Peyer's patch (tissue), 4 donors: ENCODE measurements around the gene CCDC117.

Experiments
- CTCF ChIP-seq, 6 experiments: fragments of 450-650 bp in 4 of 6; fragments of 200-600 bp in 2 of 6; sonication (generic) in 1 of 6; IDR thresholded peaks; one replicate each; pipeline ENCODE4 v1.5.1; 2017 to 2019; ENCODE audit warnings: antibody characterized with exemption in 6 of 6, mild to moderate bottlenecking in 3 of 6, moderate library complexity in 1 of 6
- POLR2A ChIP-seq, 2 donors: fragments of 450-650 bp; IDR thresholded peaks; one replicate each; pipeline ENCODE4 v1.5.1; 2017; ENCODE audit warnings: antibody characterized with exemption in 2 of 2, mild to moderate bottlenecking in 2 of 2, moderate library complexity in 2 of 2

GRCh38 chr22:28800308-28801041 lies 28.0 kb downstream of the CCDC117 start, which contains the start of gene XBP1:
- peak in 1 of 6 experiments; percentile 5 for TF ChIP-seq CTCF (IDR thresholded peaks at IDR 0.05)
- TF ChIP-seq POLR2A (IDR thresholded peaks at IDR 0.05) = peak; percentile 99
